Astrocyte (in vitro differentiated cells and primary cell): ENCODE data around the gene TNFRSF8.

Experiments
- EZH2 ChIP-seq: IDR thresholded peaks from 2 replicates; pipeline ENCODE4 v1.6.1; 2012; ENCODE audit warnings: mild to moderate bottlenecking, low read length, inconsistent platforms; ENCODE audit not compliant: insufficient read depth
- TF ChIP-seq, protein P1 (sequence below): IDR thresholded peaks from 2 replicates; pipeline ENCODE4 v1.5.1; 2011; ENCODE audit warnings: low read depth, mild to moderate bottlenecking, inconsistent platforms, low read length, moderate library complexity; ENCODE audit not compliant: insufficient read depth

- no peak for TF ChIP-seq EZH2
- TF ChIP-seq, protein P1, sequence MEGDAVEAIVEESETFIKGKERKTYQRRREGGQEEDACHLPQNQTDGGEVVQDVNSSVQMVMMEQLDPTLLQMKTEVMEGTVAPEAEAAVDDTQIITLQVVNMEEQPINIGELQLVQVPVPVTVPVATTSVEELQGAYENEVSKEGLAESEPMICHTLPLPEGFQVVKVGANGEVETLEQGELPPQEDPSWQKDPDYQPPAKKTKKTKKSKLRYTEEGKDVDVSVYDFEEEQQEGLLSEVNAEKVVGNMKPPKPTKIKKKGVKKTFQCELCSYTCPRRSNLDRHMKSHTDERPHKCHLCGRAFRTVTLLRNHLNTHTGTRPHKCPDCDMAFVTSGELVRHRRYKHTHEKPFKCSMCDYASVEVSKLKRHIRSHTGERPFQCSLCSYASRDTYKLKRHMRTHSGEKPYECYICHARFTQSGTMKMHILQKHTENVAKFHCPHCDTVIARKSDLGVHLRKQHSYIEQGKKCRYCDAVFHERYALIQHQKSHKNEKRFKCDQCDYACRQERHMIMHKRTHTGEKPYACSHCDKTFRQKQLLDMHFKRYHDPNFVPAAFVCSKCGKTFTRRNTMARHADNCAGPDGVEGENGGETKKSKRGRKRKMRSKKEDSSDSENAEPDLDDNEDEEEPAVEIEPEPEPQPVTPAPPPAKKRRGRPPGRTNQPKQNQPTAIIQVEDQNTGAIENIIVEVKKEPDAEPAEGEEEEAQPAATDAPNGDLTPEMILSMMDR, result no peak
Measured at GRCh38 chr1:12144236-12144635, 81.1 kb downstream of the TNFRSF8 start.
